HG03432 (cell line): ENCODE measurements around the gene SERINC5.
"Not testable (repeated sequence)": the region's sequence is repeated elsewhere in the genome, so short reads cannot be mapped to it uniquely, and the experiment has no call there.

Experiments used
- ATAC-seq: cut with Tn5 transposase; IDR thresholded peaks from one replicate; pipeline ENCODE4 v1.9.1; 2021; ENCODE audit warnings: mild to moderate bottlenecking, moderate library complexity; ENCODE audit not compliant: unreplicated experiment

SERINC5 gene

GRCh38 chr5:80111376-80111990, 144.4 kb downstream of the SERINC5 start:
- not testable (repeated sequence) for ATAC-seq

GRCh38 chr5:80109646-80110478, 146.0 kb downstream of the SERINC5 start:
- ATAC-seq = peak; percentile 92

- ATAC-seq = no peak
Observed at GRCh38 chr5:80106916-80107315, 148.9 kb downstream of the SERINC5 start.

- no peak for ATAC-seq
Observed at GRCh38 chr5:80105698-80106439, 150.0 kb downstream of the SERINC5 start.

GRCh38 chr5:80103371-80103770, 152.5 kb downstream of the SERINC5 start:
- no peak for ATAC-seq

GRCh38 chr5:80101993-80102392, 153.9 kb downstream of the SERINC5 start:
- no peak for ATAC-seq

- no peak for ATAC-seq
Observed at GRCh38 chr5:80097451-80097850, 158.4 kb downstream of the SERINC5 start.

- ATAC-seq = no peak
Observed at GRCh38 chr5:80094236-80094738, 161.6 kb downstream of the SERINC5 start.

- no peak for ATAC-seq
Observed at GRCh38 chr5:80093796-80094195, 162.1 kb downstream of the SERINC5 start.

GRCh38 chr5:80092486-80093107, 163.3 kb downstream of the SERINC5 start:
- no peak for ATAC-seq

GRCh38 chr5:80091792-80092192, 164.1 kb downstream of the SERINC5 start:
- ATAC-seq = not testable (repeated sequence)

- no peak for ATAC-seq
Observed at GRCh38 chr5:80090884-80091166, 165.0 kb downstream of the SERINC5 start.

- ATAC-seq = peak; percentile 45
Observed at GRCh38 chr5:80083101-80083890, 172.6 kb downstream of the SERINC5 start.

GRCh38 chr5:80082731-80083100, 173.1 kb downstream of the SERINC5 start:
- ATAC-seq = no peak

GRCh38 chr5:80082281-80082680, 173.6 kb downstream of the SERINC5 start:
- no peak for ATAC-seq

- no peak for ATAC-seq
Observed at GRCh38 chr5:80078921-80079320, 176.9 kb downstream of the SERINC5 start.

GRCh38 chr5:80077051-80077714, 178.7 kb downstream of the SERINC5 start:
- ATAC-seq = no peak

- ATAC-seq = no peak
Observed at GRCh38 chr5:80076131-80077050, 179.5 kb downstream of the SERINC5 start.
